Measurements from ENCODE around the gene SPI1.

GRCh38 chr11:47393163-47394049 is 15.1 kb upstream of the SPI1 start:
- TF ChIP-seq CTCF (IDR thresholded peaks at IDR 0.05; ENCODE audit: poor library complexity) (no peak), EZH2phosphoT487 (IDR thresholded peaks at IDR 0.05; ENCODE audit: low read depth, severe bottlenecking, unreplicated experiment) (no peak)
